Heart left ventricle (tissue), 13 donors: ENCODE results near the gene GNG3.

ENCODE experiments used
- CTCF ChIP-seq, 12 donors: fragments of 200-600 bp; sonication (generic) in 4 of 12; IDR thresholded peaks; one replicate each; pipeline versions ENCODE4 v1.5.0 to v1.8.0; 2018 to 2022; ENCODE audit warnings: antibody characterized with exemption in 12 of 12, mild to moderate bottlenecking in 5 of 12
- POLR2A ChIP-seq, 2 donors: fragments of 450-650 bp; IDR thresholded peaks; one replicate each; pipeline ENCODE4 v1.6.1; 2017; ENCODE audit warnings: antibody characterized with exemption in 2 of 2, mild to moderate bottlenecking in 2 of 2, moderate library complexity in 2 of 2
- donor health status: ischemic (EF 13 %, LVEDD 7.1; RV severe dilation, severe dysfunction).
- donor health status: DM: no; HTN: yes; CAD: no.
- donor health status: DM: no; HTN: no; CAD: no.
- donor health status: ischemic (EF 25% LVEDD 6.9; RV normal size, moderate dysfunction).
- donor health status: ischemic (EF 25% LVEDD 5.7; RV mildly dilated, moderate dysfunction).
- donor health status: ischemic (EF 35%, LVEDD 5.7; RV mildly dilated, moderate dysfunction).
- donor health status: nonischemic (EF 11% LVEDD 7.7; RV severe dilation, severe dysfunction).
- donor health status: DM: yes; HTN: yes; CAD: no.
- donor health status: PGD.
- donor health status: ischemic (EF 29% LVEDD 5.4; RV normal size, mild dysfunction).
- donor health status: nonischemic (EF 23%, LVEDD 6.1; RV moderate dilation, normal function).

GRCh38 chr11:62708793-62709192 is 1.3 kb downstream of the GNG3 start:
- TF ChIP-seq CTCF (IDR thresholded peaks at IDR 0.05) (no peak), POLR2A (IDR thresholded peaks at IDR 0.05) (no peak)
